HS-27A (cell line): ENCODE measurements around the gene UBAP1.
"Not testable (repeated sequence)": the region's sequence is repeated elsewhere in the genome, so short reads cannot be mapped to it uniquely, and the experiment has no call there.

ENCODE experiments used
- DNase-seq: peaks from one replicate; pipeline ENCODE4 v3.0.0-alpha.2; 2012; ENCODE audit warnings: low read depth, missing footprints

Gene UBAP1

GRCh38 chr9:34179213-34180136, 632 bp downstream of the UBAP1 start:
- DNase-seq: peak; percentile 29

- peak; percentile 75 for DNase-seq
Observed at GRCh38 chr9:34185778-34186551, 7.1 kb downstream of the UBAP1 start.

- no peak for DNase-seq
Observed at GRCh38 chr9:34187891-34188240, 9.0 kb downstream of the UBAP1 start.

- no peak for DNase-seq
Observed at GRCh38 chr9:34190996-34191892, 12.4 kb downstream of the UBAP1 start.

GRCh38 chr9:34195143-34195542, 16.3 kb downstream of the UBAP1 start:
- no peak for DNase-seq

- DNase-seq: not testable (repeated sequence)
Observed at GRCh38 chr9:34197286-34197685, 18.4 kb downstream of the UBAP1 start.

- no peak for DNase-seq
Observed at GRCh38 chr9:34197756-34198711, 19.2 kb downstream of the UBAP1 start.

- DNase-seq: no peak
Observed at GRCh38 chr9:34200092-34200491, 21.2 kb downstream of the UBAP1 start.

- no peak for DNase-seq
Observed at GRCh38 chr9:34203275-34203991, 24.6 kb downstream of the UBAP1 start.

GRCh38 chr9:34203992-34204635, 25.3 kb downstream of the UBAP1 start:
- no peak for DNase-seq

- no peak for DNase-seq
Observed at GRCh38 chr9:34205102-34205501, 26.3 kb downstream of the UBAP1 start.

GRCh38 chr9:34206561-34206960, 27.7 kb downstream of the UBAP1 start:
- no peak for DNase-seq

GRCh38 chr9:34211395-34211794, 32.6 kb downstream of the UBAP1 start:
- DNase-seq: no peak

GRCh38 chr9:34214354-34215000, 35.6 kb downstream of the UBAP1 start:
- not testable (repeated sequence) for DNase-seq

- DNase-seq: no peak
Observed at GRCh38 chr9:34216325-34216724, 37.5 kb downstream of the UBAP1 start.

- DNase-seq: not testable (repeated sequence)
Observed at GRCh38 chr9:34217015-34217414, 38.2 kb downstream of the UBAP1 start.

GRCh38 chr9:34218446-34218845, 39.6 kb downstream of the UBAP1 start:
- DNase-seq: no peak

GRCh38 chr9:34219421-34219820, 40.6 kb downstream of the UBAP1 start:
- no peak for DNase-seq

- DNase-seq: no peak
Observed at GRCh38 chr9:34220218-34220617, 41.4 kb downstream of the UBAP1 start.
